KG1 (cell line): ENCODE data around the gene VGF.
"Not testable (repeated sequence)": the region's sequence is repeated elsewhere in the genome, so short reads cannot be mapped to it uniquely, and the experiment has no call there.

Source experiments
- DNase-seq: peaks from one replicate; lab custom pipeline; 2025; lab: John Stamatoyannopoulos, UW

Gene VGF

DNA sequence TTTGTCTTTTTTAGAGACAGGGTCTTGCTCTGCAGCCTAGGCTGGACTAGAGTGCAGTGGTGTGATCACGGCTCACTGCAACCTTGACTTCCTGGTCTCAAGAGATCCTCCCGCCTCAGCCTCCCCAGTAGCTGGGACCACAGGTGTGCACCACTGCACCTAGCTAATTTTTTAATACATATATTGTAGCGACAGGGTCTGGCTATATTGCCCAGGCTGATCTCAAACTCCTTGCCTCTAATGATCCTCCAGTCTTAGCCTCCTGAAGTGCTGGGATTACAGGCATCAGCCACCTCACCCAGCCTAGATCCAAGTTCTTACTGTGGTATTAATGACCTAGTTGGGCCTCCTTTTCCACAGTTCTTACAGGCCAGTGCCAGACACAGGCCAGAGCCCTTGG lies 50.2 kb downstream of the VGF start:
- DNase-seq, result no peak

DNA sequence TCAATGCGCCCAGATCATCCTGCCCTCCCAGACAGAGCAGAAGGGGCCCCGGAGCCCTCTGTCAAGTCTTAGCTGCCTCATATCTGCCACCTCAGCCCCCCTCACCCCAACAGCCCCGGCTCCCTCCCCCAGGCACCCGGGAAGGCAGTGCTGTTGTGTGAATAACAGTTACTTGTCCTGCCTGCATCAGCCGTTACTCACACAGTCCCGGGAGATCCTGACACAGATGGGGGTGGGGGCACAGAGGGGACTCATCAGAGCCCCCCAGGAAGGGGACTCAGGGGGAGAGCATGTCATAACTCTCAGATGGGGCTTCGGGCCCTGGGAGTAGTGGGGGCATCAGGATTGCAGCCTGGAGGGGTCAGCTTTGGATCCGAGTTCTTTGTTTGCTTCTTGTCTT lies 50.9 kb downstream of the VGF start:
- no peak for DNase-seq

DNA sequence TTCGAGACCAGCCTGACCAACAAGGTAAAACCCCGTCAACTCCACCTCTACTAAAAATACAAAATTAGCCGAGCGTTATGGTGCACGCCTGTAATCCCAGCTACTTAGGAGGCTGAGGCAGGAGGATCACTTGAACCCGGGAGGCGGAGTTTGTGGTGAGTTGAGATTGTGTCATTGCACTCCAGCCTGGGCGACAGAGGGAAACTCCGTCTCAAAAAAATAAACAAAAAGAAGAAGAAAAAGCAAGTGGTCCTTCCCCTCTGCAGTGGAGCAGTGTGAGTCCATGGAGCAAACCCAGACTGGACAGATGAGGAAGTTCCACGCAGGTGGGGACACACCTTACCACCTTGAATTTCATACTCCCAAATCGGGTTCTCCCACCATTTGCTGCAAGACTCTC lies 51.5 kb downstream of the VGF start:
- DNase-seq, result no peak

DNA sequence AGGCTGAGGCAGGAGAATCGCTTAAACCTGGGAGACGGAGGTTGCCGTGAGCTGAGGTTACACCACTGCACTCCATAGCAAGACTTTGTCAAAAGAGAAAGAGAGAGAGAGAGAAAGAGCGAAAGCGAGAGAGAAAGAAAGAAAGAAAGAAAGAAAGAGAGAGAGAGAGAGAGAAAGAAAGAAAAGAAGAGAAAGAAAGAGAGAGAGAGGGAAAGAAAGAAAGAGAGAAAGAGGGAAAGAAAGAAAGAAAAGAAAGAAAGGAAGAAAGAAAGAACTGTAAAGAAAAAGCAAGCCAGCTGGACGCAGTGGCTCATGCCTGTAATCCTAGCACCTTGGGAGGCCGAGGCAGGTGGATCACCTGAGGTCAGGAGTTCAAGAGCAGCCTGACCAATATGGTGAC lies 52.2 kb downstream of the VGF start:
- not testable (repeated sequence) for DNase-seq
